WI38 (cell line): ENCODE results near the gene ZNRD2.

ENCODE experiments used
- H3K4me3 ChIP-seq: 2 replicates; pipeline ENCODE4 v1.5.1; 2011; ENCODE audit warnings: low read depth, mild to moderate bottlenecking, control low read depth, low read length
- CTCF ChIP-seq: IDR thresholded peaks from 2 replicates; pipeline ENCODE4 v1.5.1; 2012; ENCODE audit warnings: low read depth, mild to moderate bottlenecking, control low read depth, low read length

Gene ZNRD2

DNA sequence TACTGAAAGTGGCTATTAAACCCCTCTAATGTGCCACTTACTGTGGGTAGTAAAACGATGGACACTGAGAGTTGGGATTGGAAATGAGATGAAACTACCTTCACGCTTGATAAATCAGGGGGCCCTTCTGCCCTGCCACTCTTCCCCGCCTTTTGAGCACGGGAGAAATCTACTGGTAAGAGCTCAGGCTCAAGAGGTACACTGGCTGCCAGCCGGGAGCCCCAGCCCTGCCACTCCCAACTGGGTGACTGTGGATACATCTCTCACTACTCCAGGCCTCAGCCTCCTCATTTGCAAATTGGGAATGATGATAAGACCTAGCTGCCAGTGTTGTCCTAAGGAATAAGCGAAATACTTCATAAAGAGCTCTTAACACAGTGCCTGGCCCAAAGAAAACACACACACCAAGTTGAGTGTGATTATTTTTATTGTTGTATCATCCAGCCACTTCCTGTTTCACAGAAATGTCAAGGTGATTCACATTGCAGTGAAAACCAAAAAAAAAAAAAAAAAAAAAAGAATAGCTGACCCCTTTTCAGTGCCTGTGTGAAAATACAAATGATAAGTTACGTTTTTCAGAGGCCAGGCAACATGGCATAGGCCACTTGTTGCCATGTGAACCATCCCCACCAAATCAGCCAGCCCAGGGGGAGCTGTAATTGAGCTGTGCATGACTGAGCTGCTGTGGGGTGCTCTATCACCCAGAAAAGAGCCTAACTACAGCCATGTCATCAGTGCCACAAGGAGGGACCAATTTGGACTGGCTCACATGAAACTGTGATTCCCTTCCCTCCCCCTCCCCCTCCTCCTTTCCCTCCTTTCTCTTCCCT, 4.4 kb upstream of the ZNRD2 start:
- no peak for TF ChIP-seq CTCF
- no peak overlapping the region for H3K4me3 ChIP-seq

- no peak for TF ChIP-seq CTCF
- peak overlapping the region; percentile 77 for H3K4me3 ChIP-seq
Measured at GRCh38 chr11:65569164-65569972, 909 bp upstream of the ZNRD2 start.

GRCh38 chr11:65571420-65571819, 1.1 kb downstream of the ZNRD2 start:
- peak overlapping the region; percentile 77 for H3K4me3 ChIP-seq
- TF ChIP-seq CTCF = no peak

DNA sequence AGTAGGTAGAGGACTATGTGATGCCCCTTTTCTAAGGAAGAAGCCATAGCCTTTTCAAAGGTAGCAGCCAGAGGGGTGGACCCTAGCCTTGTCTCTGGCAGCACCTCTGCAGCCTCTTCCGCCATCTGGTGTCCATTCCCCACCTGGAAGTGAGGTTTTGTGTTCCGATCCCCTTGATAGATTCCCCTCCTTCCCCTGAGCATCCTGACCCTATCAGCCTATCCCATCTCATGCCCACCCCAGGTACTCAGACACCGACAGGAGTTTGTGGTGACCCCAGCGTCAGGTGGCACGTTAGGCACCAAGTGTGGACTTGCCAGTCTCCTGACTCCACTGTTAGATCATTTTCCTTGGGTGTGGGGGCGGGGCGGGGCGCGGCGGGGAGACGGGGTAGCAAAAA, 1.7 kb downstream of the ZNRD2 start:
- peak overlapping the region; percentile 62 for H3K4me3 ChIP-seq
- no peak for TF ChIP-seq CTCF

DNA sequence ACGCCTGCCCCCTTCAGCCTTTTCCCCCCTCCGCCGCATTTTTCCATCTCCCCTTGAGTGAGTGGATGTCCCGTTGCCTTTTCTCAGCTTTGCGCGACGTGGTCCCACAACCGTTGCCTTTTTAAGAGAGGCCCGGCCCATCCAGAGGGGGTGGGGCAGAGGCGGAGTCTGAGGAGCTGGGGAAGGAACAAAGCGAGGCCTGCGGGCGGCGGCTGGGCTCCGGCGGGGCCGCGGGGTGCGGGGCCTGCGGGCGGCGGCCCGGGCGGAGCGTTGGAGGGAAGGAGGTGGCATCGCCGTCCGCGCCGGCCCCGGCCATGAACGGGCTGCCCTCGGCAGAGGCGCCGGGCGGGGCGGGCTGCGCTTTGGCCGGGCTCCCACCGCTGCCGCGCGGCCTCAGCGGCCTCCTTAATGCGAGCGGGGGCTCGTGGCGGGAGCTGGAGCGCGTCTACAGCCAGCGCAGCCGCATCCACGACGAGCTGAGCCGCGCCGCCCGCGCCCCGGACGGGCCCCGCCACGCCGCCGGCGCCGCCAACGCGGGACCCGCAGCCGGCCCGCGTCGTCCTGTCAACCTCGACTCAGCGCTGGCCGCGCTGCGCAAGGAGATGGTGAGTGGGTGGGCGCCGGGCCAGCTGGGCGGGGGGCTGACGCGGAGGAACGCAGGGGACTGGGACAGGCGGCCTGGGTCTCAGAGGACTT, 2.2 kb downstream of the ZNRD2 start, which contains the start of gene FAM89B:
FAM89B (plus strand) TSS at position 183 of the 696 bp plus-strand sequence; CDS start at position 315, 132 bp downstream.
- H3K4me3 ChIP-seq = peak within 1 kb of the TSS; percentile 77
- no peak for TF ChIP-seq CTCF

- no peak for TF ChIP-seq CTCF
- peak overlapping the region; percentile 62 for H3K4me3 ChIP-seq
Measured at GRCh38 chr11:65573391-65574079, 3.3 kb downstream of the ZNRD2 start.
